NCI-H1417 (cell line): ENCODE data around the gene NPM3.

ENCODE experiments used
- DNase-seq, 3 experiments: peaks; one replicate each; lab custom pipeline; 2025; lab: John Stamatoyannopoulos, UW

Gene NPM3

GRCh38 chr10:101775273-101776160, 7.7 kb downstream of the NPM3 start, which contains the start of gene FGF8:
TSS of gene FGF8 (minus strand) at chr10:101776114. CDS start at chr10:101775900, 214 bp downstream.
- DNase-seq = peak in 2 of 3 experiments; percentile 3 to 21

GRCh38 chr10:101774589-101775272, 8.5 kb downstream of the NPM3 start:
- no peak for DNase-seq

- DNase-seq = no peak
These were observed 9.2 kb downstream of the NPM3 start for GRCh38 chr10:101773923-101774588.

- DNase-seq = no peak
These were observed 10.1 kb downstream of the NPM3 start for GRCh38 chr10:101772895-101773761.

- DNase-seq = no peak
These were observed 11.0 kb downstream of the NPM3 start for GRCh38 chr10:101772017-101772894.

GRCh38 chr10:101771380-101771779, 11.9 kb downstream of the NPM3 start:
- no peak for DNase-seq

GRCh38 chr10:101770331-101771215, 12.7 kb downstream of the NPM3 start:
- no peak for DNase-seq

- DNase-seq = no peak
These were observed 13.6 kb downstream of the NPM3 start for GRCh38 chr10:101769541-101770180.

- DNase-seq = no peak
These were observed 14.5 kb downstream of the NPM3 start for GRCh38 chr10:101768791-101769170.

GRCh38 chr10:101767966-101768790, 15.1 kb downstream of the NPM3 start:
- no peak for DNase-seq

GRCh38 chr10:101767600-101767945, 15.7 kb downstream of the NPM3 start:
- peak in 2 of 3 experiments; percentile 3 to 4 for DNase-seq

- DNase-seq = no peak
These were observed 16.3 kb downstream of the NPM3 start for GRCh38 chr10:101766753-101767599.

GRCh38 chr10:101766306-101766705, 16.9 kb downstream of the NPM3 start:
- DNase-seq = no peak

- no peak for DNase-seq
These were observed 20.0 kb downstream of the NPM3 start for GRCh38 chr10:101763141-101763846.

- no peak for DNase-seq
These were observed 20.5 kb downstream of the NPM3 start for GRCh38 chr10:101762736-101763135.

GRCh38 chr10:101761226-101761625, 22.0 kb downstream of the NPM3 start:
- no peak for DNase-seq

GRCh38 chr10:101760510-101760909, 22.7 kb downstream of the NPM3 start:
- no peak for DNase-seq
